Karpas-422 (cell line): ENCODE measurements around the gene SUCLA2. TPM values are rescaled to one million over a fixed set of nuclear protein-coding genes. Genes with fewer than 3 reads are reported as not detected.
"Not testable (repeated sequence)": the region's sequence is repeated elsewhere in the genome, so short reads cannot be mapped to it uniquely, and the experiment has no call there.

Experiments
- DNase-seq: peaks from one replicate; pipeline ENCODE4 v3.0.0-alpha.2; 2015
- H2AFZ ChIP-seq: fragments of 200-600 bp; sonication (generic); 2 replicates; pipeline ENCODE4 v1.6.1; 2014; ENCODE audit warnings: antibody characterized with exemption, low read length, mixed read lengths
- H3K27ac ChIP-seq: fragments of 200-600 bp; sonication (generic); 2 replicates; pipeline ENCODE4 v1.5.1; 2014; ENCODE audit warnings: mild to moderate bottlenecking, low read length, moderate library complexity
- H3K27me3 ChIP-seq: fragments of 200-600 bp; sonication (generic); 2 replicates; pipeline ENCODE4 v1.6.1; 2014; ENCODE audit warnings: low read length, mixed read lengths
- H3K36me3 ChIP-seq: fragments of 200-600 bp; sonication (generic); 2 replicates; pipeline ENCODE4 v1.6.1; 2014; ENCODE audit warnings: low read length, mixed read lengths; ENCODE audit not compliant: insufficient read depth
- H3K4me1 ChIP-seq: fragments of 200-600 bp; sonication (generic); 2 replicates; pipeline ENCODE4 v1.6.1; 2014; ENCODE audit warnings: mild to moderate bottlenecking, low read length, mixed read lengths
- H3K4me2 ChIP-seq: fragments of 200-600 bp; sonication (generic); 2 replicates; pipeline ENCODE4 v1.6.1; 2014; ENCODE audit warnings: low read length, low read depth, mild to moderate bottlenecking; ENCODE audit not compliant: poor library complexity, severe bottlenecking
- H3K4me3 ChIP-seq: fragments of 200-600 bp; sonication (generic); 2 replicates; pipeline ENCODE4 v1.5.1; 2014; ENCODE audit warnings: mild to moderate bottlenecking, antibody characterized with exemption, low read length, mixed read lengths
- H3K79me2 ChIP-seq: fragments of 200-600 bp; sonication (generic); 2 replicates; pipeline ENCODE4 v1.6.1; 2014; ENCODE audit warnings: mild to moderate bottlenecking, low read length, mixed read lengths
- H3K9ac ChIP-seq: fragments of 200-600 bp; sonication (generic); 2 replicates; pipeline ENCODE4 v1.6.0; 2014; ENCODE audit warnings: low read length
- H3K9me2 ChIP-seq: fragments of 200-600 bp; sonication (generic), shearing (Covaris generic); replicated peaks from 2 replicates; pipeline ENCODE4 v1.6.0; 2014; ENCODE audit warnings: mild to moderate bottlenecking, low read length, moderate library complexity; ENCODE audit not compliant: insufficient read depth
- H3K9me3 ChIP-seq: fragments of 300-700, 200-600 bp; sonication (generic); 2 replicates; pipeline ENCODE4 v1.6.1; 2014; ENCODE audit warnings: low read length, mixed read lengths
- H4K20me1 ChIP-seq: fragments of 200-600 bp; sonication (generic); 2 replicates; pipeline ENCODE4 v1.6.1; 2014; ENCODE audit warnings: mild to moderate bottlenecking, antibody characterized with exemption, low read length, low read depth; ENCODE audit not compliant: insufficient read depth
- total RNA-seq: library from RNA; depleted of rRNA; stranded (reverse); fragments of >200 nt; shearing (Covaris generic); gene quantifications from 2 replicates; pipeline ENCODE4 v1.2.3, GENCODE V29; 2014; ENCODE audit warnings: low replicate concordance

SUCLA2 gene
- total RNA-seq, 1 experiment from 2014 or later = 43.4 TPM

DNA sequence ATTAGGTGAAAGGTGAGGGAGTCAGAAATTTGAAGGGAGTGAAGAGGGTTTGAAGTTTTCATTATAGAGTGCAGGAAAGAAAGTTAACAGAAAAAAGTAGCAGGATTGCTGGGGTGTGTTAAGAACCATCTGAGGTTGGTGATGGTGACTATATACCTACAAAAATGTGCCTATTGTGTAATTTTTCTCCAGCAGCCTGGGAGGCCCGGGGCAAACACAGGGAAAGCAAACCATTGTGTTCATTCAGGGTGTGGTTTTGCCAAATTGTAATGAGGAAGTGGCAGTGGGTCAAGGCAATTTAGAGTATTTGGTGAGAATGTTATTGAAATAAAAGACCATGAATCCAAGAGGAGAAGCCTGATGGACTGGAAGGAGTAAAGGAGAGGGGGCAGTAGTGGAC, 8.2 kb upstream of the SUCLA2 start:
- DNase-seq = no peak
- H2AFZ ChIP-seq = no peak overlapping the region
- no peaks in the 10 kb centered on the region for H3K9me2 ChIP-seq

DNA sequence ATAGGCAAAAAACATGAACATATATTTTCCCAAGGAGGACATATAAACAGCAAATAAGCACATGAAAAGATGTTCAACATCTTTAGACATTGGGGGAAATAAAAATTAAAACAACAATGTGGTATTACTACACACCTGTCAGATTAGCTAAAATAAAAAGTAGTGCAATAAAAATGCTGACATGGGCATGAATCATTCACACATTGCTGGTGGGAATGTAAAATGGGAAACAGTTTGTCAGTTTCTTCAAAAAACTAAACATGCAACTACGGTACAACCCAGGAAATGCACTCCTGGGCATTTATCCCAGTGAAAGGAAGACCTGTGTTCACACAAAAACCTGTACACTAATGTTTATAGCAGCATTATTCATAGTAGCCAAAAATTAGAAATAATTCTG, 5.3 kb upstream of the SUCLA2 start:
- no peak overlapping the region for H2AFZ ChIP-seq
- no peak overlapping the region for H3K9ac ChIP-seq
- H4K20me1 ChIP-seq = no peaks in the 10 kb centered on the region
- H3K4me2 ChIP-seq = no peak overlapping the region
- H3K27me3 ChIP-seq = no peaks in the 10 kb centered on the region
- H3K79me2 ChIP-seq = peaks cover 2% of the 10 kb centered on the region; the same call in 1 of the 2 replicates
- H3K9me3 ChIP-seq = no peaks in the 10 kb centered on the region
- H3K27ac ChIP-seq = no peak overlapping the region
- H3K9me2 ChIP-seq = no peaks in the 10 kb centered on the region
- H3K4me3 ChIP-seq = no peak overlapping the region
- peaks cover 6% of the 10 kb centered on the region for H3K4me1 ChIP-seq
- no peak for DNase-seq
- no peaks in the 10 kb centered on the region for H3K36me3 ChIP-seq

More for the DNA sequence above, 8.2 kb upstream of the SUCLA2 start:
- Histone ChIP-seq H3K36me3 (no peaks in the 10 kb centered on the region), H3K4me1 (no peaks in the 10 kb centered on the region), H3K27ac (no peak overlapping the region), H3K9me3 (no peaks in the 10 kb centered on the region), H3K9ac (no peak overlapping the region), H3K79me2 (no peaks in the 10 kb centered on the region), H3K27me3 (no peaks in the 10 kb centered on the region), H3K4me3 (no peak overlapping the region), H4K20me1 (no peaks in the 10 kb centered on the region), H3K4me2 (no peak overlapping the region)

DNA sequence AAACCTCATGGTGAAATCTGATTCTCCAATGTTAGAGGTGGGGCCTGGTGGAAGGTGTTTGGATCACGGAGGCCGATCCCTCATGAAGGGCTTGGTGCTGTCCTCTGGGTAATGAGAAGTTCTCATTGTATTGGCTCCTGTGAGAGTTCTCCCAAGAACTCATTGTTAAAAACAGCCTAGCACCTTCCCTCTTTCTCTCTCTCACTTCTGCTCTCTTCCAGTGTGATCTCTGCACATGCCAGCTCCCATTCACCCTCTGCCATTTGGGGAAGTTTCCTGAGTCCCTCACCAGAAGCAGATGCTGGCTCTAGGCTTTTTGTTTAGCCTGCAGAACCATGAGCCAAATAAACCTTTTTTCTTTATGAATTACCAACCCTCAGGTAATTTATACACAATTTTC, 3.1 kb upstream of the SUCLA2 start:
- Histone ChIP-seq H3K27me3 (no peaks in the 10 kb centered on the region), H3K4me1 (peaks cover 16% of the 10 kb centered on the region), H3K9me3 (no peaks in the 10 kb centered on the region), H3K27ac (no peak overlapping the region), H3K9ac (no peak overlapping the region), H4K20me1 (peaks cover 11% of the 10 kb centered on the region; the same call in 1 of the 2 replicates), H3K36me3 (no peaks in the 10 kb centered on the region), H3K4me2 (no peak overlapping the region), H2AFZ (no peak overlapping the region), H3K4me3 (no peak overlapping the region), H3K9me2 (no peaks in the 10 kb centered on the region), H3K79me2 (peaks cover 24% of the 10 kb centered on the region)
- no peak for DNase-seq

DNA sequence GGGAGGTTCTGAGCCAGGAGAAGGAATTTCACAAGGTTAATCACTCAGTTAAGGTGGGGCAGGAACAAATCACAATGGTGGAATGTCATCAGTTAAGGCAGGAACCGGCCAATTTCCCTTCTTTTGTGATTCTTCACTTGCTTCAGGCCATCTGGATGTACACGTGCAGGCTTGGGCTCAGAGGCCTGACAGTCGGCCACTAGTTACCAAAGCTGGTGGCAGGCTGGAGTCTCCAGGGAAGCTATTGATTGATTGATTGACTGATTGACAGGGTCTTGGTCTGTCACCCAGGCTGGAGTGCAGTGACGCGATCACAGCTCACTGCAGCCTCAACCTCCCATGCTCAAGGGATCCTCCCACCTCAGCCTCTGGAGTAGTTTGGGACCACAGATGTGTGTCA, 926 bp upstream of the SUCLA2 start:
- Histone ChIP-seq H3K79me2 (peaks cover 46% of the 10 kb centered on the region), H3K4me2 (peak overlapping the region; percentile 93), H4K20me1 (peaks cover 11% of the 10 kb centered on the region; the same call in 1 of the 2 replicates), H3K4me1 (peaks cover 24% of the 10 kb centered on the region)
- H3K9ac ChIP-seq, H3K9me2 ChIP-seq, H3K4me3 ChIP-seq, H3K27me3 ChIP-seq, H2AFZ ChIP-seq, DNase-seq, H3K36me3 ChIP-seq, H3K9me3 ChIP-seq, H3K27ac ChIP-seq: not testable (repeated sequence)

DNA sequence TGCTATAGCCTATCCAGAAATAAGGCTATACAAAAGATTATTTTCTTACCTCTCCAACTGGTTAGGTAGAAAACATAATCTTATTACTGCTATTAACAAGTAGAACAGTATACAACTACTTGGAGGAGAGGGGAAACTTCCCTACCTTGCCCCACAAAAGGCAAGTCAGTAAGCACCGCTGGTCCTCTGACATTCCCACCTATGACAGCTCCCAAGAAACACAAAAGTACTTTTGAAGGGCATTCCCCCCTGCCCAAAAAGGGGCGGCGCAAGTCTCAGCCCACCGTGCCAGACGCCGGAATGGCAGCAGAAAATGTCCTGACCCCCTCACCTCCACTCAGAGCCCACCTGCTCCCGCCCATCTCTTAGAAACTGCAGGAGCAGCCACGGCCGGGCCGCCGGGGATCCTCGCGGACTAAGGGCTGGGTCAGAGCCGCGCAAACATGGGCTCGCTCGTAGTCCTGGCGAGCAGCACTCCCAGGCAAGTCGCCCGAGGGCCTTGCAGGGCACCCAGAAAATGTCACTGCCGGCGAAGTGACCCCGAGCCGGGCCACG, 437 bp downstream of the SUCLA2 start:
- peak; percentile 50 for DNase-seq

DNA sequence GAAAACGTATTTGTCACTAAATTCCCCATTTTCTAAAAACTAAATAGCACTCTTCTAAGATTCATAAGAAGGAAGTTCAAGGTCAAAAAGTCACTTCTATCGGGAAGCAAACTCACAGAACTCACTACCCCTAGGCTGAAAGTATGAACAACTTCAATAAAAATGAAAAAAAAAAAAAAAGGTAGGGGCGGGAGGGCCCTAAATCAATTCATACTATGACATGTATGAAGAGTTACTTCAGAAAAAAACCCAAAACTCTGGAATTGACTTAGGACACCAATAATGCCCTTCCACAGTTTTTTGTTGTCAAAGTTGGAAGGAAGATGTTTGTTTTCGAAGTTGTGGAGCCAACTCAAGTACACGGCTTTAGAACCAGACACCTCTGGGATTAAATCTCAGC, 1.1 kb downstream of the SUCLA2 start:
- H3K4me1 ChIP-seq = peaks cover 24% of the 10 kb centered on the region
- H3K9me3 ChIP-seq = no peaks in the 10 kb centered on the region
- H3K36me3 ChIP-seq = peaks cover 22% of the 10 kb centered on the region
- H3K79me2 ChIP-seq = peaks cover 65% of the 10 kb centered on the region
- peak overlapping the region; percentile 93 for H3K4me2 ChIP-seq
- H2AFZ ChIP-seq = no peak overlapping the region
- H3K4me3 ChIP-seq = peak overlapping the region; percentile 96
- no peak for DNase-seq
- H3K9ac ChIP-seq = peak overlapping the region; percentile 98
- no peaks in the 10 kb centered on the region for H3K9me2 ChIP-seq
- H3K27me3 ChIP-seq = no peaks in the 10 kb centered on the region
- peaks cover 11% of the 10 kb centered on the region; the same call in 1 of the 2 replicates for H4K20me1 ChIP-seq
- no peak overlapping the region for H3K27ac ChIP-seq

More for the DNA sequence above, 437 bp downstream of the SUCLA2 start:
- Histone ChIP-seq H3K4me1 (peaks cover 24% of the 10 kb centered on the region), H3K4me3 (peak overlapping the region; percentile 96), H3K36me3 (peaks cover 15% of the 10 kb centered on the region), H3K9ac (peak overlapping the region; percentile 98), H3K9me2 (no peaks in the 10 kb centered on the region), H3K9me3 (no peaks in the 10 kb centered on the region), H4K20me1 (peaks cover 11% of the 10 kb centered on the region; the same call in 1 of the 2 replicates), H3K4me2 (peak overlapping the region; percentile 93), H2AFZ (peak overlapping the region; percentile 97), H3K27me3 (no peaks in the 10 kb centered on the region), H3K79me2 (peaks cover 58% of the 10 kb centered on the region), H3K27ac (no peak overlapping the region)

DNA sequence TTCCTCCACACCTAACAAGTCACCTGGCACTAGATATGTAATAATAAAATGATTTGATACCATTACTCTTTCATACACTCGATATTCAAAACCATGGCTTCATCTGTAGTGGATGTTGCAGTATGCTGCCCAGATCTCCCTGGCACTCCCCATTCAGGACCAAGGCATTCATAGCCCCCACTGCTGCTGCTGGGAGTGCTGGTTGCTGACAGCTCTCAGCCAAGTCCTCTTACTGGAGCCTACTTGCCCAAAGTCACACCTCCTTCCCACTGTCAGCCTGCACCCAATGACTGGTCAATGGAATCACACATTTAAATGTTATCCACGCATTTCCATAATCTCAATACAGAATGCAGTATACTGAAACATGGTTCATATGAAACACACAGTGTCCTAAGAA, 3.7 kb downstream of the SUCLA2 start:
- H3K27ac ChIP-seq = no peak overlapping the region
- H2AFZ ChIP-seq = no peak overlapping the region
- H3K79me2 ChIP-seq = peaks cover 87% of the 10 kb centered on the region
- no peaks in the 10 kb centered on the region for H3K9me2 ChIP-seq
- H3K9me3 ChIP-seq = no peaks in the 10 kb centered on the region
- peaks cover 39% of the 10 kb centered on the region for H3K36me3 ChIP-seq
- peaks cover 24% of the 10 kb centered on the region for H3K4me1 ChIP-seq
- DNase-seq = no peak
- no peak overlapping the region for H3K4me3 ChIP-seq
- H3K27me3 ChIP-seq = no peaks in the 10 kb centered on the region
- H3K9ac ChIP-seq = no peak overlapping the region
- H4K20me1 ChIP-seq = peaks cover 11% of the 10 kb centered on the region; the same call in 1 of the 2 replicates
- H3K4me2 ChIP-seq = no peak overlapping the region

DNA sequence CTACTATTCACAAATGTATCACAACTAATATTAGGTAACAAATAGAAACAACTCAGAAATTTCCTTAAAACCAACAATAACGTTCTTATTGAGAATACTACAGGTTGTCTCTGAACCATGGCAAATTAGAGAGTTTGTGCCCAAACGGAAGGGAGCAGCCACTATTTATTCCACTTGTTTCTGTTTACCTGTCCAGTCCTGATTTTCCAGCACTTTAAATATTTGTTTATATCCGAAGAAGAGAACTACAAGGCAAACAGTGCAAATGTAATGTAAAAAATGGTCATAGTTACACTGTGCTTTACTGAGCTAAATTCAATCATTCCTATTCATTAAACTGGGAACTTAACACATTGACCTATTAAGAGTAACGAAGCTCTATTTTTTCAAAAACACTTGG, 9.2 kb downstream of the SUCLA2 start:
- DNase-seq = no peak
- Histone ChIP-seq H3K9me2 (no peaks in the 10 kb centered on the region), H2AFZ (no peak overlapping the region), H3K79me2 (peaks cover 86% of the 10 kb centered on the region), H3K9ac (no peak overlapping the region), H3K4me2 (no peak overlapping the region), H3K4me1 (no peaks in the 10 kb centered on the region), H3K9me3 (no peaks in the 10 kb centered on the region), H4K20me1 (no peaks in the 10 kb centered on the region), H3K36me3 (peaks cover 80% of the 10 kb centered on the region), H3K4me3 (no peak overlapping the region), H3K27me3 (no peaks in the 10 kb centered on the region), H3K27ac (no peak overlapping the region)
